ENCODE data around the gene USP40.

Gene USP40

DNA sequence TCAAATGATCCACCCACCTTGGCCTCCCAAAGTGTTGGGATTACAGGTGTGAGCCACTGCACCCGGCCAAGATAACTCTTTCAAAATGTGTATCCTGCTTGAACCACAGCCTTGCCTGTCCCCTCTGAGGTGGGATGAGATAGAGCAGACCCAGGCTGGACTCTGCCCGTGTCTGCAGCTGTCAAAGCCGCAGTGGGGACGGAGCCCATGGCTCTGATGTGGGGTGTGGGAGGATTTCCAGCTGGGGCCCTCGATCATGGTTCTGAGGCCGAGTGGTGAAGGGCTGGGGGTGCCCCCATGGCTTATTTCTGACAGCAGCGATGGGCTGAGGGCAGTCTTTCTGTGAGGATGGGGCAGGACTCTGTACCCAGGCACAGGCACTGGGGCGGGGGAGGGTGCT, 107.8 kb downstream of the USP40 start:
- no peak for DNase-seq (ENCODE audit: low read depth in 2 of 2)

GRCh38 chr2:233458031-233458610, 108.5 kb downstream of the USP40 start:
- no peak for DNase-seq (ENCODE audit: low read depth in 2 of 2)

DNA sequence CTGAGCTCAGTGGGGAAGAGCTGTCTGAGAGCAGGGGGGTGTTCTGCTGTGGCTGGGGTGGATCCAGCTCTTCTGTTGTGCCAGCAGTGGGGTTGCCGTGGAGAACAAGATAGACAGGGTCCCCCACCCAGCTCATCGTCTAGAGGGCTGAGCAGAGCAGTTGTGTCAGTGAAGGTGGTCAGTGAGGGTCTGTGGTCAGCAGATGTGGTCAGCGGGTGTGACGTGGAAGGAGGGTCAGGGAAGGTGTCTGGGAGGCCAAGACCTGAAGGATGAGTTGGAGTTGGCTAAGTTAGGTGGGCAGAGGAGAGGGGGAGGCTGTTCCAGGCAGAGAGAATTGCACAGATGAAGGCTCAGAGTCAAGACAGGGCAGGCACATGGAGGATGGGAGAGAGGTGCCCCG, 109.2 kb downstream of the USP40 start:
- DNase-seq (ENCODE audit: low read depth in 2 of 2), result no peak

- no peak for DNase-seq (ENCODE audit: low read depth in 2 of 2)
Measured at GRCh38 chr2:233456934-233457333, 109.6 kb downstream of the USP40 start.

- no peak for DNase-seq (ENCODE audit: low read depth in 2 of 2)
Measured at GRCh38 chr2:233456111-233456510, 110.5 kb downstream of the USP40 start.

DNA sequence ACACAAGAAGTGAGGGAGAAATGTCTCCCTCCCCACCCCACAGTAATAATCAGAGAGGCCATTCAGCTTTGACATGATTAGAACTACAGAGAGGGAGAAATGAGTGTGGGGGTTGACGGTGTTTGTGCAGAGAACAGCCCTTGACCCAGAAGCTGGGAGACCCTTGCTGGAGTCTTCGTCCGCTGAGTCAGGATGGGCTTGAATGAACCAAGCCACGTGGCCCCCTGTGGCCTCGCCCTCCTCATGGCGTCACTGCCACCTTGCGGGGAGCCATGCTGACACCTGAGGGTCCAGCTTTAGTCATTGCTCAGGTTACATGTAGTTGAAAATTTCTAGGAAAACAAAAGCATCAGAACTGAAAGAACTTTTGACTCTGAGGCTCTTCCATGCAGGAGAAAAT, 111.1 kb downstream of the USP40 start:
- DNase-seq (ENCODE audit: low read depth in 2 of 2), result no peak

DNA sequence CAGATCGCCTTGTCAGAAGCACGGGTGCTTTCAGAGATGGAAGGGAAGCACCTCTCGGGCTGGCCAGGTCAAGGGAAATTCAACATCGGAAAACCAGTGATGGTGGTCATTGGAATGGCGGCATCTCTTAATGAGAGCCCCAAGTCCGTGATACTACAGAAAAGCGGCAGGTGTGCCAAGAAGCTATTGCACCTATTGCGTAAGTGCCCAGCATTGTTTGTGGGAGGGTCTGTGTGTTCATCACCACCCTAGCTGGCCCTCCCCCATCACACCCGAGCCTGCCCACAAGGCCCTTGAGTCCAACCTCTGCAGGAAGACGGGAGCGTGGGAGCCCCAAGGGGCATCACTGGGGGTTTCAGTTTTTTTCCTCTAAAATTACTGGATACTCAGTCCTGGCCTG, 111.6 kb downstream of the USP40 start:
- no peak for DNase-seq (ENCODE audit: low read depth in 2 of 2)

DNA sequence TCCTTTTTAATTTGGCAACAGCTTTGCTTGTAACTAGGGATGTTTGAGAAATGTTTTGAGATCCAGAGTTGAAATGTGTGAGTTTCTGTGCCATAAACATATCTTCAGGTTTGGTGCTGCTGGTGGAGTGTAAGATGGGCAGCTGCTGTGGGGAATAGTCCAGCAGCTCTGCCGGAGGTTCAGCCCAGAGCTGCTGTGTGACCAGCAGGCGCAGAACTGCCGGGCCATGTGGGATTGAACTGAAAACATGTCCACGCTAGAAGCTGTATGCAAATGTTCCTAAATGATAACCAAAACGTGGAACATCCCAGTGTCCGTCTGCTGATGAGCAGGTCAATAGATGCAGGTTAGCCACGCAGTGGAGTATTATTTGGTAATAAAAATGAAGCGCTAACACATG, 112.7 kb downstream of the USP40 start:
- DNase-seq (ENCODE audit: low read depth in 2 of 2), result no peak

- DNase-seq (ENCODE audit: low read depth in 2 of 2), result no peak
Measured at GRCh38 chr2:233453111-233453915, 113.3 kb downstream of the USP40 start.

DNA sequence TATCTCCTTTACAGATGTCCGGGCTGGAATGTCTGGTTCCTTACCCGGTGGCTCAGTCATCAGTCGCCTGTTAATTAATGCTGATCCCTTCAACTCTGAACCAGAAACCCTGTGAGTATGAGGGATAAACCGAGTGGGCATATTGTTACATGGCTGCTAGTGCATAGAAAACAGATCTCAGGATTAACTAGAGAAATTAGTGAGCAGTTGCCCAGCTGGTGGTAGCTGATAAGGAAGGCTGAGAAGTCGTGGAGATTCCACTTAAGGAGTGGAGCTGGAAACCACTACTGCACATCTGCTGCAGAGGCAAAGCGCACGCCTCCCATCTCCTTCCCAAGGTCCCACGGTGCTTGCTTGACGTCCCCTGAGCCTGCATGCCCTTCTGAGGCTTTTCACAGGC, 114.6 kb downstream of the USP40 start:
- no peak for DNase-seq (ENCODE audit: low read depth in 2 of 2)

- DNase-seq (ENCODE audit: low read depth in 2 of 2), result no peak
Measured at GRCh38 chr2:233450864-233451575, 115.6 kb downstream of the USP40 start.

DNA sequence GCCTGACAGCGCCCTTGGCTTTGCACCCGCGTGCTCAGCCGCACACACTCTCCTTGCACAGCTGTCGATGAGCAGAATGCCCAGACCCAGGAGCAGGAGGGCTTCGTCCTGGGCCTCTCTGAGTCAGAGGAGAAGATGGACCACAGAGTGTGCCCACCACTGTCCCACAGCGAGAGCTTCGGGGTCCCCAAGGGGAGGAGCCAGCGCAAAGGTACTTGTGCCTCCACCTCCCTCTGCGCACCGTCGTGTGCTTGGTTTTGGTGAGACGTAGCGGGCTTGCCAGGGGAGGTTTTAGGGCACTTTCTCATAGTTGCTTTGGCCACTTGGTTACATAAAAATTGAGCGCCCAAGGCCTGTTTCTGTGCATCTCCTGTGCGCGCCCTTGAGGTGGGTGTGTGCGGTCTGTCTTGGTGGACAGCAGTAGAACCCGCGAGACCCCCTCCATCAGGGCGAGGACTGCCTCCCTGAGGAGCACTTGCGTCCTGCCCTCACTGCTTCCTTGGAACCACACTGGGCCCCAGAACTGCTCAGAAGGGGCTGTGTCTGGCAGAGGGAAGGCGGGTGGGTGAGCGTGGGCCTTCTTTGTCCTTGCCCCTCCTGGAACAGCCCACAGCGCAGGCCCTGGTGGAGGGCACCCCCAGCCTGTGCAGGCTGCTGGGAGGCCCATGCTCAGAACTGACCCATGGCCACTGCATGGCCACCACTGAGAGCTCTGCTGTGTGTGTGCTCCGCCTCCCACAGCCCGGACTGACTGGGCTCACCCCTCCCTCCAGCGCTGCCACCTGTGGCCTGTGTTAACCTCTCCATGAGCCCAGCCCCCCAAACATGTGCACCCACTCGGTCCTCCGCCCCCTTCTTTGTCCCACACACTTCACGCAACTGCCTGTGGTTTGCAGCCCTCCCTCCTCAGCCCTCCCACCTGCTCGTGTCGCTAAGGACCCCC, 116.4 kb downstream of the USP40 start:
- no peak for DNase-seq (ENCODE audit: low read depth in 2 of 2)

DNA sequence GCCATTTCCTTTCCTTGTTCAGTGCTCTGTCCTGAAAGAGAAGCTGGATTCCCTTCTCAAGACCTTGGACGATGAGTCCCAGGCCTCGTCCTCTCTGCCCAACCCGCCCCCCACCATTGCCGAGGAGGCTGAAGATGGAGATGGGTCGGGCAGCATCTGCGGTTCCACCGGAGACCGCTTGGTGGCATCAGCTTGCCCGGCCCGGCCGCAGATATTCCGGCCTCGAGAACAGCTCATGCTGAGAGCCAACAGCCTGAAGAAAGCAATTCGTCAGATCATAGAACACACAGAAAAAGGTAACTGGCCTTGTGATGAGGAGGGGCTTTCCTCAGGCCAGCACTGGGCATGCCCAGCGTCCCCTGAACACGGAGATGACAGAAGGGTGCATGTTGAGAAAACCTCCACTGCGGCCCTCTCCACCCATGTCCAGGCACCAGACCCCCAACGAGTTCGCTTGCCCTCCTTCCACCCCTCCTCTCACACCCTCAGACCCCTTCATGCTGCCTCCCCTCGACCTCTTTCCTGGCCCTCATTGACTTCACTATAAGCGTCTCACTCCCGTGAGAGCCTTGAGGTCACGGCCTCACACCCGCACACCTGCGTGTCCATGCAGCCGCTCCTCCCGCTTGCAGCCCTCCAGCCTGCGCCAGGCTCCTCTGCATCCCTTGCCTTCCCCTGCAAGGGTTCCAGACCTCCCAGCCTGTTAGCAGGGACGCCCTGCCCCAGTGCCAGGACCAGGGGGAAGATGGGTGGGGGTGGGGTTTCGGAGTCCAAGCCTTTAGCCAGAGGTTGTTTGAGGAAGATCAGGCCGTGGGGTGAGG, 117.3 kb downstream of the USP40 start:
- no peak for DNase-seq (ENCODE audit: low read depth in 2 of 2)

- no peak for DNase-seq (ENCODE audit: low read depth in 2 of 2)
Measured at GRCh38 chr2:233448575-233448974, 118.0 kb downstream of the USP40 start.

DNA sequence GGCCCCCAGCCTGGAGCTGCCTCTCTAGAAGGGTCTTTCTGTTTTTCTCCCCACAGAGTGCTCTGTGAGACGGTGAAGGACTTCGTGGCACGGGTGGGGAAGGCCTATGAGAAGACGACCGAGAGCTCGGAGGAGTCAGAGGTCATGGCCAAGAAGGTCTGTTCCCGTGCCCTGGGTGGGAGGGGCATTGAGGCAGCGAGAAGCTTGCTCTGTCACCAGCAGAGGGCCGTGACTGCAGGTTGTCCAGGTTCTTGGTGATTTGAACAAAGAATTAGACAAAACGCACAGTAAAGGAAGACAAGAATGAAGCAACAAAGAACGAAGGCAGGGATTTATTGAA, 118.4 kb downstream of the USP40 start:
- no peak for DNase-seq (ENCODE audit: low read depth in 2 of 2)

DNA sequence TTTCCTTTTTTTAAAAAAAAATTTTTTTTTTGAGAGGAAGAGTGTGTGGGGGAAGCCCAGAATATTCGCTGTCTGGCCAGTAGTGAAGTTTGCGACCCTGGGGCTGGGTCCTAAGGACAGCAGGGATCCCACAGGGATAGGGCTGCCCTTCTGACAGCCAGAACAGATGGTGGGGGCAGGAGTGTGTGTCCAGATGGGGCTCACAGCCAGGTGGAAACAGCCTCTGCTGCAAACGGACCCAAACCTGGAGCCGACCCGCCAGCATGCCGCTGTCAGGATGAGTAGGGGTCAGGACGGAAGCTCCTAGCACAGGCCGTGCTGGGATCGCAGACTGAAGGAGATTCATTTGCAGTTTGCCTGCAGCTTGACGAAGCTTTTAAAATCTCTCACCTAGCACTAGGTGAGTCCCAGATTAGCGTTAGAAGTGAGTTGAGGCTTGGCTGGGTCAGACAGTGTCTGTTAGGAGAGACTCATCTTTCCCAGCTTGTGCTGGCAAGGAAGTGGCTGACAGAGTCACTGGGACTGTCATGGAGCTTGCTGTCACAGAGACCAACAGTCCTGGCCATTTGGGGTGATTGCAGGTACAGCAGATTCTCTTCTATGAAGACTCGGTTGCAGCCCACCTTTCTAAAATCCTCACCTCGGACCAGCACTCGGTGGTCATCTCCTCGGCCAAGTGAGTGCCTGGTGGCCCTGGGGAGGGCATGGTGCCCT, 118.9 kb downstream of the USP40 start:
- DNase-seq (ENCODE audit: low read depth in 2 of 2), result no peak

- DNase-seq (ENCODE audit: low read depth in 2 of 2), result no peak
Measured at GRCh38 chr2:233446606-233447305, 119.8 kb downstream of the USP40 start.

DNA sequence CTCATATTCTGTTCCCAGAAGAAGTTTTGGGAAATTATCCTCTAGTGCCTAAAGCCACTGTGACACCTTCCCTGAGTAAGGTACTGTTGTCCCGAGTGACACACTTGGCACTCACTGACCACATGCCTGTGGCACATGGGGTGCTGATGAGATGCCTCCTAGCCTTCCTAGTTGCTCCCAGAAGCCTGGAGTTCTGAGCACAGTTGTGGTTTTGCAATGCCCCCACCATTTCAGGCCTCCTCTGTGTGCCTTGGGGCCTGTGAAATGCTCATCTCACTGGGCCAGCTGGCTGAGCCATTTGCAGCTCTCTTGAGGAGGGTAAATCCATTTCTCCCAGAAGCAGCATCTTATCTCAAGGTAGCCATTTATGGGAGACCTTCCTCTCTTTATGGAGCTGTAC, 120.5 kb downstream of the USP40 start:
- DNase-seq (ENCODE audit: low read depth in 2 of 2), result no peak

DNA sequence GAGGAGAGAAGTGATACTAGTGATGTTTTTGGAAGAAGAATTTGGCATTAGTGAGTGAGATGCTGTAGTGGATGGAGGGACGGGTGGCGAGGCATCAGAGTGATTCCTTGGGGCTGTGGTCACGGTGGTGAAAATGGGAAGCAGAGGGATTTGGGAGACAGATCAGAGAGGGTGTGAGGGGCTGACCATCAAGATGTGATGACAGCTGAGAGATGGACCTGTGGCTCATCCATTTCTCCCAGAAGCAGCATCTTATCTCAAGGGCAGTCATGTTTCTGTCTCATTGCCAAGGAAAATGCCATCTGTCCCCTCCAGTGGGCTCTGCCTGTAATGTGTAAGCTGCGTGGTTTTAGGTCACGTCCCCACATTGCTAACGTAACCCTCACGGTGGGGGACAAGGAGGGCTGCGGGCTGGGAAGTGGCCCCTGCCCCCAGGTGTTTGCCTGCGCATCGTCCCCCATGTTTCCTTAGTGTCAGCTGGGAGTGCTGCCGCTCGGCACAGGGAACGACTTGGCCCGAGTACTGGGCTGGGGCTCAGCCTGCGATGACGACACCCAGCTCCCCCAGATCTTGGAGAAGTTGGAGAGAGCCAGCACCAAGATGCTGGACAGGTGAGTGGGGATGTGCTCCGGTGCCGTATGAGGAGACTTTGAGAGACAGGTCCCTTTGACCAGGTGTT, 121.3 kb downstream of the USP40 start:
- no peak for DNase-seq (ENCODE audit: low read depth in 2 of 2)
